ENCODE data around the gene SAMD9. TPM values are rescaled to one million over a fixed set of nuclear protein-coding genes. Genes with fewer than 3 reads are reported as not detected.

The SAMD9 gene
- total RNA-seq, 1 donor from 2014 or later: 0.21 TPM

DNA sequence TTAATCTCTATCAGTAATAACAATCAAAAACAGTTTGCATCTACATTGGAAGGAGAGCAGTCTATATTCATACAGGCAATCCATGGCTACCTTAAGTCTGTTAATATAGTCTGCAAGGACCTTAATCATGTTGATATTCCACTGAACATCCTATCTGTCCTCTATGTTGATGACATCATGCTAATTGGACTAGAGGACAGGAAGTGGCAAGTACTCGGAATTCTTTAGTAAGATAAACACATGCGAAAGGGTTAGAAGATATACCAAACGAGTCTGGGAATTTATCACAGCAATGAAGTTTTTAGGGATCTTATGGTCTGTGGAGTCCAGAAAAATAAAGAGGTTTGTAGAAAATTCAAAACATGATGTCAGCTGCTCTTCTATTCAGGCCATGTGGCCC is 41.7 kb upstream of the SAMD9 start:
- no peak overlapping the region for H3K4me3 Mint-ChIP-seq
- no peak for DNase-seq (ENCODE audit: low read depth, low spot score)
- H3K27ac Mint-ChIP-seq (ENCODE audit: unreplicated experiment): no peak overlapping the region
- no peaks in the 10 kb centered on the region for H3K9me3 Mint-ChIP-seq
- H3K36me3 Mint-ChIP-seq (ENCODE audit: low read depth): no peaks in the 10 kb centered on the region
- TF ChIP-seq, protein P1, sequence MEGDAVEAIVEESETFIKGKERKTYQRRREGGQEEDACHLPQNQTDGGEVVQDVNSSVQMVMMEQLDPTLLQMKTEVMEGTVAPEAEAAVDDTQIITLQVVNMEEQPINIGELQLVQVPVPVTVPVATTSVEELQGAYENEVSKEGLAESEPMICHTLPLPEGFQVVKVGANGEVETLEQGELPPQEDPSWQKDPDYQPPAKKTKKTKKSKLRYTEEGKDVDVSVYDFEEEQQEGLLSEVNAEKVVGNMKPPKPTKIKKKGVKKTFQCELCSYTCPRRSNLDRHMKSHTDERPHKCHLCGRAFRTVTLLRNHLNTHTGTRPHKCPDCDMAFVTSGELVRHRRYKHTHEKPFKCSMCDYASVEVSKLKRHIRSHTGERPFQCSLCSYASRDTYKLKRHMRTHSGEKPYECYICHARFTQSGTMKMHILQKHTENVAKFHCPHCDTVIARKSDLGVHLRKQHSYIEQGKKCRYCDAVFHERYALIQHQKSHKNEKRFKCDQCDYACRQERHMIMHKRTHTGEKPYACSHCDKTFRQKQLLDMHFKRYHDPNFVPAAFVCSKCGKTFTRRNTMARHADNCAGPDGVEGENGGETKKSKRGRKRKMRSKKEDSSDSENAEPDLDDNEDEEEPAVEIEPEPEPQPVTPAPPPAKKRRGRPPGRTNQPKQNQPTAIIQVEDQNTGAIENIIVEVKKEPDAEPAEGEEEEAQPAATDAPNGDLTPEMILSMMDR (conservative IDR thresholded peaks at IDR 0.05): no peak
- no peaks in the 10 kb centered on the region for H3K4me1 Mint-ChIP-seq
- peaks cover 54% of the 10 kb centered on the region for H3K27me3 Mint-ChIP-seq (ENCODE audit: low read depth)

DNA sequence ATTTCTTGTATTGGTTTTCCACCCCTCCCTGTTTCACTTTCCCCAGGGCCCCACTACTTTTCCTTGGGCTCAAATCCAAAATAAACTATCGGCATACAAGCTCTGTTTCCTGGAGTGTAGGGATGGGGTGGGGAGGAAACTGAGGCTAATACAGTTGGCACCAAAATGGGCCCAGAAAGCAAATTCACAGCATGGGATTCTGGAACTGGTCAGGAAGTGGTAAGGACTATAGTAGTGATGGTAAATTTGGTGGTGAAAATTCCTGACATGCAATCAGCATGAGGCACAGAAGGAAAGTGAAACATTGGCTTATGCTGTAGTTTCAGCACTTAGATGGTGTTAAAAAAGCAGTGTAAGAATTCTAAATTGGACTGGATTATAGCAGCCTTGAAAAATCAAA is 39.1 kb upstream of the SAMD9 start:
- Mint-ChIP-seq H3K4me3 (no peak overlapping the region), H3K36me3 (ENCODE audit: low read depth) (no peaks in the 10 kb centered on the region), H3K27ac (ENCODE audit: unreplicated experiment) (no peak overlapping the region), H3K27me3 (ENCODE audit: low read depth) (peaks cover 42% of the 10 kb centered on the region), H3K9me3 (no peaks in the 10 kb centered on the region), H3K4me1 (no peaks in the 10 kb centered on the region)
- TF ChIP-seq, protein P1 (conservative IDR thresholded peaks at IDR 0.05): no peak
- no peak for DNase-seq (ENCODE audit: low read depth, low spot score)

DNA sequence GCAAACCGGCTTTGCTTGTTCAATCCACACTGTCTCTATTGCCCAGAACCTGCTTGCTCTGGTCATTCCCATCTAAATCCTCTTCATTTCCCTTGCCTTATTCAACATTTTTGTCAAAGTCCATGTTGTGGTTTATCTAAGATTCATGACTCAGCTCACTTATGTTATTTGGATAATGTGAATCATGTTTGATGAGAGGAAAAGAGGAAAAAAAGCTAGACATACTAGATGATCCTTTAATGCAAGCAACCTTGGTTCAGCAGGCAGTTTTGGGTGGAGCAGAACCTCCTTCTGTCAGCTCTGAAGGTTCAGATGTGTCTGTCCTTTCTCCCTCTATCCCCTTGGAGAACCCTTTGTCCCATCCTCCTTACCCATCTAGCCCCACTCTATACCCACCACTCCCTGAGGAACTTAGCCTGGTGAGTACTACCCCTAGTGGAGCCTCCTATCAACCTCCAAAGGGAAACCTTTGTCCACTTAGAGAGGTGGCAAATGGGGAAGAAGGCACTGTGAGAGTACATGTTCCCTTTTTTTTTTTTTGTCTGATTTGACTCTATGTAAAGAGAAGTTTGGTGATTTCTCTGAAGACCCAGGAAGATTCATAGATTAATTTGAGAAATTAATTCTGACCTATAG is 32.5 kb upstream of the SAMD9 start:
- Mint-ChIP-seq H3K27ac (ENCODE audit: unreplicated experiment) (no peak overlapping the region), H3K4me1 (no peaks in the 10 kb centered on the region), H3K27me3 (ENCODE audit: low read depth) (peaks cover 43% of the 10 kb centered on the region), H3K9me3 (no peaks in the 10 kb centered on the region), H3K4me3 (no peak overlapping the region), H3K36me3 (ENCODE audit: low read depth) (no peaks in the 10 kb centered on the region)
- TF ChIP-seq, protein P1 (conservative IDR thresholded peaks at IDR 0.05): no peak
- DNase-seq (ENCODE audit: low read depth, low spot score): no peak

DNA sequence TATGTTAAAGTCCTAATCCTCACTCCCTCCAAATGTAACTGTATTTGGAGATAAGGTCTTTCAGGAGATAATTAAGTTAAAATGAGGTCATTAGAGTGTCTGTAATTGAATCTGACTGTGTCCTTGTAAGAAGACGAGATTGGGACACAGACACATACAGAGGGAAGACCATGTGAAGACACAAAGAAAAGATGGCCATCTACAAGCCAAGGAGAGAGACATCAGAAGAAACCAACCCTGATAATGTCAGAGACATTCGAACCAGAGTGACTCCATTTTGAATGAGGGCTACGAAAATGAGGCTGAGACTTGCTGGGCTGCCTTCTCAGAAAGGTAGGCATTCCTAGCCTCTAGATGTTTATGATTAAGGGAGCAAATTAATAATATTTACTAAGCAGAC is 30.9 kb upstream of the SAMD9 start:
- H3K27ac Mint-ChIP-seq (ENCODE audit: unreplicated experiment): no peak overlapping the region
- TF ChIP-seq, protein P1 (conservative IDR thresholded peaks at IDR 0.05): no peak
- peaks cover 41% of the 10 kb centered on the region for H3K27me3 Mint-ChIP-seq (ENCODE audit: low read depth)
- H3K4me1 Mint-ChIP-seq: no peaks in the 10 kb centered on the region
- H3K36me3 Mint-ChIP-seq (ENCODE audit: low read depth): no peaks in the 10 kb centered on the region
- H3K4me3 Mint-ChIP-seq: no peak overlapping the region
- H3K9me3 Mint-ChIP-seq: no peaks in the 10 kb centered on the region
- DNase-seq (ENCODE audit: low read depth, low spot score): no peak

DNA sequence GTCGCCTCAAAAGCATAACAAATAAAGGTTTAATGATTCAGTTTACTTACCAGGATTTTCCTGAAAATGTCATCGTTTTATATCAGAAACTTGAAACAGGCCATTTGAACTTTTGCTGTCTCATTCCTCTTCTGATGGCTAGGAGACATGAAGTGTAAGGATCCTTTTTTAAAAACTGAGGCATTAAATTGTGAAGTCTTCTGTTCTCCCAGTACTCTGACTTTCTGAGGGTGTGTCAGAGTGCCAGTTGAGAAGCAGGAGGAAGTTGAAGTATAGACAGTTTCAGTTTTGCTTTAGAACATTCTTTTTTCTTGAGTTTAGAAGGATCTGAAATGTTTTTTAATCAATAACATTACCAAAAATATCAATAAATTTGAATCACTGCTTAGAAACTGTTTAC is 30.4 kb upstream of the SAMD9 start, which contains the start of gene SAMD9L:
Gene SAMD9L, minus strand, starts transcription at position 242 of the 400 bp plus-strand sequence. CDS start 12,414 bp downstream, outside the sequence.
- Mint-ChIP-seq H3K4me1 (no peaks in the 10 kb centered on the region), H3K4me3 (no peak within 1 kb of the TSS), H3K27ac (ENCODE audit: unreplicated experiment) (no peak within 1 kb of the TSS), H3K27me3 (ENCODE audit: low read depth) (peaks cover 47% of the 10 kb centered on the region), H3K36me3 (ENCODE audit: low read depth) (no peaks in the 10 kb centered on the region), H3K9me3 (no peaks in the 10 kb centered on the region)
- DNase-seq (ENCODE audit: low read depth, low spot score): no peak
- TF ChIP-seq, protein P1 (conservative IDR thresholded peaks at IDR 0.05): no peak

Measured in neural crest cell (in vitro differentiated cells).